SU-DHL-6 (cell line): ENCODE data around the gene EPHB2.

Source experiments
- CTCF ChIP-seq: fragments of 200-600 bp; sonication (generic); IDR thresholded peaks from one replicate; pipeline ENCODE4 v1.5.1; 2017; ENCODE audit warnings: antibody characterized with exemption, mild to moderate bottlenecking, low read length, moderate library complexity; ENCODE audit not compliant: insufficient read depth, poor library complexity, severe bottlenecking
- EZH2phosphoT487 ChIP-seq: fragments of 200-600 bp; sonication (generic), shearing (Covaris generic); conservative IDR thresholded peaks from 2 replicates; pipeline ENCODE4 v1.6.1; 2018; ENCODE audit warnings: mild to moderate bottlenecking, antibody characterized with exemption, low read length, moderate library complexity, mixed read lengths

GRCh38 chr1:22786719-22787489, 76.3 kb downstream of the EPHB2 start:
- TF ChIP-seq CTCF = no peak
- TF ChIP-seq EZH2phosphoT487 = no peak
